UCSD-AML1 (cell line): ENCODE measurements around the gene PCDHA13.
"Not testable (repeated sequence)": the region's sequence is repeated elsewhere in the genome, so short reads cannot be mapped to it uniquely, and the experiment has no call there.

Source experiments
- DNase-seq: peaks from one replicate; lab custom pipeline; 2025; ENCODE audit not compliant: unreplicated experiment; lab: John Stamatoyannopoulos, UW

PCDHA13 gene

GRCh38 chr5:140868721-140869554 lies 13.0 kb upstream of the PCDHA13 start, which contains the start of gene PCDHA11:
Gene PCDHA11, plus strand, starts transcription at chr5:140868957. Its CDS starts 147 bp downstream, at chr5:140869104.
- no peak for DNase-seq

GRCh38 chr5:140869555-140869886 lies 12.4 kb upstream of the PCDHA13 start:
- no peak for DNase-seq

- DNase-seq, result no peak
These were observed 11.4 kb upstream of the PCDHA13 start for GRCh38 chr5:140870221-140871201.

- DNase-seq, result no peak
These were observed 6.5 kb upstream of the PCDHA13 start, which contains the start of gene PCDHA12 for GRCh38 chr5:140875085-140876065. Gene PCDHA12, plus strand, starts transcription at chr5:140875308. Its CDS starts 165 bp downstream, at chr5:140875473.

- DNase-seq, result not testable (repeated sequence)
These were observed 5.2 kb upstream of the PCDHA13 start for GRCh38 chr5:140876541-140877261.

DNA sequence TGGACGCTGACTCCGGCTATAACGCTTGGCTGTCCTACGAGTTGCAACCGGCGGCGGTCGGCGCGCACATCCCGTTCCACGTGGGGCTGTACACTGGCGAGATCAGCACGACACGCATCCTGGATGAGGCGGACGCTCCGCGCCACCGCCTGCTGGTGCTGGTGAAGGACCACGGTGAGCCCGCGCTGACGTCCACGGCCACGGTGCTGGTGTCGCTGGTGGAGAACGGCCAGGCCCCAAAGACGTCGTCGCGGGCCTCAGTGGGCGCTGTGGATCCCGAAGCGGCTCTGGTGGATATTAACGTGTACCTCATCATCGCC lies 4.7 kb upstream of the PCDHA13 start:
- no peak for DNase-seq

- no peak for DNase-seq
These were observed 621 bp downstream of the PCDHA13 start for GRCh38 chr5:140882591-140882899.

DNA sequence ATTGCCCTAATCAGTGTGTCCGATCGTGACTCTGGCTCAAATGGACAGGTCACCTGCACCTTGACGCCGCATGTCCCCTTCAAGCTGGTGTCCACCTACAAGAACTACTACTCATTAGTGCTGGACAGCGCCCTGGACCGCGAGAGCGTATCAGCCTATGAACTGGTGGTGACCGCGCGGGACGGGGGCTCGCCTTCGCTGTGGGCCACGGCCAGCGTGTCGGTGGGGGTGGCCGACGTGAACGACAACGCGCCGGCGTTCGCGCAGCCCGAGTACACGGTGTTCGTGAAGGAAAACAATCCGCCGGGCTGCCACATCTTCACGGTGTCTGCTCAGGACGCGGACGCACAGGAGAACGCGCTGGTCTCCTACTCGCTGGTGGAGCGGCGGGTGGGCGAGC lies 1.4 kb downstream of the PCDHA13 start:
- no peak for DNase-seq

DNA sequence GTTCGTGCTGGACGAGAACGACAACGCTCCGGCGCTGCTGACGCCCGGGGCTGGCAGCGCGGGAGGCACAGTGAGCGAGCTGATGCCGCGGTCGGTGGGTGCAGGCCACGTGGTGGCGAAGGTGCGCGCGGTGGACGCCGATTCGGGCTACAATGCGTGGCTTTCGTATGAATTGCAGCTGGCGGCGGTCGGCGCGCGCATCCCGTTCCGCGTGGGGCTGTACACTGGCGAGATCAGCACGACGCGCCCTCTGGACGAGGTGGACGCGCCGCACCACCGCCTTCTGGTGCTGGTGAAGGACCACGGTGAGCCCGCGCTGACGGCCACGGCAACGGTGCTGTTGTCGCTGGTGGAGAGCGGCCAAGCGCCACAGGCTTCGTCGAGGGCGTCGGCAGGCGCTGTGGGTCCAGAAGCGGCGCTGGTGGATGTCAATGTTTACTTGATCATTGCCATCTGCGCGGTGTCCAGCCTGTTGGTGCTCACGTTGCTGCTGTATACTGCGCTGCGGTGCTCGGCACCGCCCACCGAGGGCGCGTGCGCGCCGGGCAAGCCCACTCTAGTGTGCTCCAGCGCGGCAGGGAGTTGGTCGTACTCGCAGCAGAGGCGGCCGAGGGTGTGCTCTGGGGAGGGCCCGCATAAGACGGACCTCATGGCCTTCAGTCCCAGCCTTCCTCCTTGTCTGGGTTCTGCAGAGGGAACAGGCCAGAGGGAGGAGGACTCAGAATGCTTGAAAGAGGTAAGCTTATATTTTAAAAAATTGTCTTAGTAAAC lies 2.2 kb downstream of the PCDHA13 start:
- no peak for DNase-seq

GRCh38 chr5:140916325-140916724 lies 34.4 kb downstream of the PCDHA13 start:
- no peak for DNase-seq

DNA sequence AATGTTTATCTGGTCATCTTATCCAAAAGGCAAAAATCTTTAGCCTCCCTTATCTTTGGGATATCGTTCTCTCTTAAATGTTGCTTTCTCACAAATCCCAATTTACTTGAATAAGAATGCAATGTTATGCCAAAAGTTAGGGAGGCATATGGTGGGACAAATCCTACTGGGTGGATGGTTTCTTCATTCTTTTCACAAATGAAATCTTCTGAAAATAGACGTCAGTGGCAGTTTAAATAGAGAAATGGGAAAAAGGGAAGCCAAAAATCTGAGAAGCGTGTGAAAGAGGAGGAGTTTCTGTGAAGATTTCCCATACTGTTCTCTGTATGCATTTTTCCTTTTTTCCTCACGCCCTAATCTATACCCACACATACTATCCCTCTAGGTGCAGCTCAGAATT lies 41.7 kb downstream of the PCDHA13 start:
- no peak for DNase-seq

DNA sequence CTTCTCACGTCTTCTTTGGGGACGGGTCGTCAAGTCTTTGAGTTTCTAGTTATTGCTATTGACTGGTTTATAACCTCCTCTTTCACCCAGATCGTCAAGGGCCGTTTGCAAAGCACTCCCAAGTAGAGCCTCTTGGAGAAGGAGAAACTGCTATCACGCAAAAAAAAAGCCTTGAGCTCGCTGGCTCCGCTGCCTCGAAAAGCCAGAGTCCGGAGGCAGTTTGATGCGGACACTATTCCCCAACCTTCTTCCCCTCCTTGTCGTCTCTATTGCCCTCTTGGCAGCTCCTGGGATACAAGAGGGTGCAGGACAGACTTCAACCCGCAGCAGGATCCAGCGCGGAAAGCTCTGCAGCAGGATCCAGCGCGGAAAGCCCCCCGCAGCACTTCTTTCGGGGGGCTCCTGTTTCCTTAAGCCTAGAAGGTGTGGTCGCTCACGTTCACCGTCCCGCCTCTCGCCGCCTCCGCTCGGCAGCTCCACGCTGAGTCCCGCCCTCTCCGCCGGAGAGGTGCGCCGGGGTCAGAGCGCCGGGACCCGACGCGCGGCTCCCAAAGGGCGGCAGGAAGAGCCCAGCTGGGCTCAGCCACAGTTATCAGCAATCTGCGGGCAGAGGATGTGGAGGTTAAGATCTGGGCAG lies 44.0 kb downstream of the PCDHA13 start, which contains the start of gene PCDHAC1:
Gene PCDHAC1 (plus strand): TSS at position 494 of the 637 bp plus-strand sequence. CDS start 594 bp downstream, outside the sequence.
- no peak for DNase-seq

- no peak for DNase-seq
These were observed 44.7 kb downstream of the PCDHA13 start for GRCh38 chr5:140926443-140927227.

DNA sequence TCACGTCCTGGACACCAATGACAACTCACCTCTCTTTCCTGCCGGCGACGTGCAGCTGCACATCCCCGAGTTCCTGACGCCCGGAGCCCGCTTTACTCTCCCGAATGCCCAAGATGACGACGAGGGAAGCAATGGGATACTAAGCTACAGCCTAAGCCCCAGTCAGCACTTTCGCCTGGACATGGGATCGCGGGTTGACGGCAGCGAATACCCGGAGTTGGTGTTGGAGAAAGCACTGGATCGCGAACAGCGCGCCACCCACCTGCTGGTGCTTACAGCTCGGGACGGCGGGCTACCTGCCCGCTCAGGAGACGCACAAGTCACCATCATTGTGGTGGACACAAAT lies 45.3 kb downstream of the PCDHA13 start:
- no peak for DNase-seq
